Testis (tissue), 3 donors: Measurements from ENCODE around the gene DECR2. TPM values are rescaled to one million over a fixed set of nuclear protein-coding genes. Genes with fewer than 3 reads are reported as not detected.

Experiments
- DNase-seq: peaks from one replicate; pipeline ENCODE4 v3.0.0-alpha.2; 2019
- H3K27ac ChIP-seq, 2 donors: fragments of 200-600 bp; sonication (generic); one replicate each; pipeline ENCODE4 v1.5.1; 2019
- H3K27me3 ChIP-seq: fragments of 200-600 bp; sonication (generic); one replicate; pipeline ENCODE4 v1.5.1; 2019
- H3K36me3 ChIP-seq: fragments of 200-600 bp; sonication (generic); one replicate; pipeline ENCODE4 v1.5.1; 2017; ENCODE audit warnings: low read depth; ENCODE audit errors: missing control alignments
- H3K4me1 ChIP-seq: fragments of 200-600 bp; sonication (generic); one replicate; pipeline ENCODE4 v1.5.1; 2019
- H3K4me3 ChIP-seq, 2 donors: fragments of 200-600 bp; sonication (generic); one replicate each; pipeline ENCODE4 v1.5.1; 2017 to 2019
- H3K9me3 ChIP-seq: fragments of 200-600 bp; sonication (generic); one replicate; pipeline ENCODE4 v1.5.1; 2017
- POLR2A ChIP-seq: fragments of 450-650 bp; IDR thresholded peaks from one replicate; pipeline ENCODE4 v1.6.1; 2017; ENCODE audit warnings: antibody characterized with exemption, mild to moderate bottlenecking, moderate library complexity
- WGBS, 2 donors: methylation state at CpG; one replicate each; pipeline ENCODE4 v1.1.5; 2018; 5-methylcytosine and 5-hydroxymethylcytosine counted together
- intact Hi-C: fragments of 100-400 bp; cut with DNase I; formaldehyde crosslinking; loops from one replicate; pipeline ENCODE4 v1.15.1; 2023; ENCODE audit warnings: low total_unique reads
- polyA plus RNA-seq: library from polyadenylated mRNA; stranded (reverse); fragments of 350-450 nt; fragmentation: Illumina TruSeq; extraction: RNeasy Lipid Tissue Mini Kit (QIAGEN cat#74804); gene quantifications from one replicate; pipeline ENCODE4 v1.2.3, GENCODE V29; 2014; ENCODE audit warnings: low read depth, low replicate concordance; ENCODE audit not compliant: insufficient read depth
- total RNA-seq, 2 donors: library from RNA; depleted of rRNA; stranded (reverse); fragments of >200 nt; gene quantifications; one replicate each; pipeline ENCODE4 v1.2.3, GENCODE V29; 2016
- TF ChIP-seq, protein P1 (sequence below), 3 experiments: fragments of 450-650 bp in 2 of 3; fragments of 200-600 bp in 1 of 3; sonication (generic) in 1 of 3; IDR thresholded peaks; one replicate each; pipeline ENCODE4 v1.5.1; 2016 to 2019; ENCODE audit warnings: antibody characterized with exemption in 3 of 3, mild to moderate bottlenecking in 2 of 3, moderate library complexity in 1 of 3

Gene DECR2
- total and polyA plus RNA-seq, 3 donors from 2014 or later, result 33.2 to 56.1 (median 52.2) TPM

DNA sequence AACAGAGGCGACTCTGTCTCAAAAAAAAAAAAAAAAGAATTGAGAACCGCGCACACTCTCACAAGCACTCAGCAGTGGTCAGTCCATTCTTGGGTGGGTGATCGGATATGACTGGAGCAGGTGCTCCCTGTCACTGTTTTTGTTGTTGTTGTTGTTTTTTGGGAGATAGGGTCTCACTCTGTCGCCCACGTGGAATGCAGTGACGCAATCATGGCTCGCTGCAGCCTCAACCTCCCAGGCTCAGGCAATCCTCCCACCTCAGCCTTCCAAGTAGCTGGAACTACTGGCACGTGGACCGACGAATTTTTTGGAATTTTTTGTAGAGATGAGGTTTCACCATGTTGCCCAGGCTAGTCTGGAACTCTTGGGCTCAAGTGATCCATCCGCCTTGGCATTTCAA is 53.8 kb downstream of the DECR2 start:
- TF ChIP-seq POLR2A, result no peak
- TF ChIP-seq, protein P1, sequence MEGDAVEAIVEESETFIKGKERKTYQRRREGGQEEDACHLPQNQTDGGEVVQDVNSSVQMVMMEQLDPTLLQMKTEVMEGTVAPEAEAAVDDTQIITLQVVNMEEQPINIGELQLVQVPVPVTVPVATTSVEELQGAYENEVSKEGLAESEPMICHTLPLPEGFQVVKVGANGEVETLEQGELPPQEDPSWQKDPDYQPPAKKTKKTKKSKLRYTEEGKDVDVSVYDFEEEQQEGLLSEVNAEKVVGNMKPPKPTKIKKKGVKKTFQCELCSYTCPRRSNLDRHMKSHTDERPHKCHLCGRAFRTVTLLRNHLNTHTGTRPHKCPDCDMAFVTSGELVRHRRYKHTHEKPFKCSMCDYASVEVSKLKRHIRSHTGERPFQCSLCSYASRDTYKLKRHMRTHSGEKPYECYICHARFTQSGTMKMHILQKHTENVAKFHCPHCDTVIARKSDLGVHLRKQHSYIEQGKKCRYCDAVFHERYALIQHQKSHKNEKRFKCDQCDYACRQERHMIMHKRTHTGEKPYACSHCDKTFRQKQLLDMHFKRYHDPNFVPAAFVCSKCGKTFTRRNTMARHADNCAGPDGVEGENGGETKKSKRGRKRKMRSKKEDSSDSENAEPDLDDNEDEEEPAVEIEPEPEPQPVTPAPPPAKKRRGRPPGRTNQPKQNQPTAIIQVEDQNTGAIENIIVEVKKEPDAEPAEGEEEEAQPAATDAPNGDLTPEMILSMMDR (IDR thresholded peaks at IDR 0.05), result no peak
- Histone ChIP-seq H3K4me1 (peaks cover 20% of the 10 kb centered on the region), H3K9me3 (no peaks in the 10 kb centered on the region), H3K4me3 (no peak overlapping the region), H3K36me3 (no peaks in the 10 kb centered on the region), H3K27ac (no peak overlapping the region), H3K27me3 (no peaks in the 10 kb centered on the region)
- WGBS, 2 donors, result 92 to 96% methylated on average over 12 of the region's 12 CpGs
- intact Hi-C loops, result no loop called here
- DNase-seq, result no peak

DNA sequence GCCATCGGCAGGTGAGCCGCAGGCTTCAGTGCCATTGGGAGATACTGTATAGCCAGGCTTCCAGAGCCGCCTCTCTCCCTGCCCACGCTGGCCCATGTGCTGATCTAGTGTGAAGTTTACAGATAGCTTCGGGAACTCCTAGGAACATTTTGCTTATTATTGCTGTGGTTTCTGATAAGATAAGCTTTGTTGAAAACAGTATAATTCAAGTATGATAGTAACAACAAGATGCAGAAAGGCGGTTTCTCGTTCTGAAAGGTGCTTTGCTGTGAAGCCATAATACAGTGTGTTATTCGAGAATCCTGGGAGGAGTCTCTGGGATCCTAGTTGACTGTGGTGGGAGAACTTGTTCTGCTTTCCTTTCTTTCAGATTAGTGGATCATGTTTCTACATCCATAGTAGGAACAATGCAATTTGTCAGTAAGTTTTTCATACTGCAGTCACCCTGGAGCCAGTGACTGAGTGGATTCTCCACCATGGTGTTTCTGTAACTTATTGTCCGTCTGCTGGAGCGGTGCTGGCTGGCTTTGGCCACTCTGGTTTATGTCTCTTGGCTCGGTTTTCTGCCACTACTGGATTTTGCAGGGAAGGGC is 55.3 kb downstream of the DECR2 start:
- peaks cover 20% of the 10 kb centered on the region for H3K4me1 ChIP-seq
- H3K9me3 ChIP-seq, result no peaks in the 10 kb centered on the region
- TF ChIP-seq POLR2A, result no peak
- TF ChIP-seq, protein P1 (IDR thresholded peaks at IDR 0.05), result no peak
- H3K36me3 ChIP-seq, result no peaks in the 10 kb centered on the region
- no peaks in the 10 kb centered on the region for H3K27me3 ChIP-seq
- peak overlapping the region; percentile 74 to 83 for H3K27ac ChIP-seq
- intact Hi-C loops, result no loop called here
- peak; percentile 86 for DNase-seq
- 30 to 49% methylated on average over 11 of the region's 11 CpGs for WGBS, 2 donors
- H3K4me3 ChIP-seq, result no peak overlapping the region

DNA sequence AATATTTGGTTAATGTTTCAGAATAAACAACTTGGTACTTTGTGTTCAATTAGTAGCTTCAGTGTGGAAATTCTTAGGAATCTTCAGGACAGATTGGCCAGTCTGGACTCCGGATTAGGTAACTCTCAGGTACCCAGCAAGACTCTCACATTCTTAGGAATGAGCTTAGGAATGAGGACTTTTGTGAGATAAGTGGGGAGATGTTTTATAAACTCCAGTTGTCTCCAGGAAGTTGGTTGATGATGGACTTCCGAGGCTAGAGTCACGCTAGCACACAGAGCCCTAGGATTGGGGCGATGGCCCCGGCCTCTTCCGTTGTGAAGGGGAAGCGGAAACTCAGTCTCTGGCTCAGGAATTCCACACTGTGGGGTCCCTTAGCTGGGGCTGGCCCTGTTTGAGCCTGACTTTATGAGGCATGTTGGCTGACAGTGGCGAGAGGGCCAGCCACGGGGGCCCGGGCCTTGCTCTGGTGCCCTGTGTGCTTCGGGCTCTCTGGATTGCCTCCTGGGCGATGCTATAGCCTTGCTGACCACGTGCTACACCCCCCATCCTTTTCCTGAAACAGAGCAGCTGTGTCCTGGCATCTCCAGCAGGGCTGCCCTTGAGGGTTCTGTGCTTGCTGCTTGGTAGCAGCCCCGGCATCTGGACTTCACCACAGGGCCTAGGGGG is 56.2 kb downstream of the DECR2 start:
- Histone ChIP-seq H3K9me3 (no peaks in the 10 kb centered on the region), H3K4me1 (peaks cover 20% of the 10 kb centered on the region), H3K27me3 (no peaks in the 10 kb centered on the region), H3K4me3 (no peak overlapping the region), H3K36me3 (no peaks in the 10 kb centered on the region), H3K27ac (peak overlapping the region; percentile 74 to 83)
- DNase-seq, result peak; percentile 57
- WGBS, 2 donors, result 74 to 78% methylated on average over 12 to 14 of the region's 14 CpGs
- intact Hi-C loops, result no loop called here
- no peak for TF ChIP-seq POLR2A
- TF ChIP-seq, protein P1 (IDR thresholded peaks at IDR 0.05), result no peak

DNA sequence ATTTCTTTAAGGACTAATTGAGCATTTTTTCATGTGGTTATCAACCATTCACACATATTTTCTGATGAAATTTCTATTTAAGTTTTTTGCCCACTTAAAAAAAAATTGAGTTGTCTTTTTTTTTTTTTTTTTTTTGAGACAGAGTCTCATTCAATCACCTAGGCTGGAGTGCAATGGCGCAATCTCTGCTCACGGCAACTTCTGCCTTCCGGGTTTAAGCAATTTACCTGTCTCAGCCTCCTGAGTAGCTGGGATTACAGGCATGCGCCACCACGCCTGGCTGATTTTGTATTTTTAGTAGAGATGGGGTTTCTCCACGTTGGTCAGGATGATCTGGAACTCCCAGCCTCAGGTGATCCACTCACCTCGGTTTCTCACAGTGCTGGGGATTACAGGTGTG is 58.1 kb downstream of the DECR2 start:
- DNase-seq, result no peak
- WGBS, 2 donors, result 91 to 93% methylated on average over 7 of the region's 7 CpGs

More for the DNA sequence above, 58.1 kb downstream of the DECR2 start:
- Histone ChIP-seq H3K4me1 (peaks cover 20% of the 10 kb centered on the region), H3K9me3 (no peaks in the 10 kb centered on the region), H3K4me3 (no peak overlapping the region), H3K36me3 (no peaks in the 10 kb centered on the region), H3K27ac (no peak overlapping the region), H3K27me3 (no peaks in the 10 kb centered on the region)
- TF ChIP-seq POLR2A, result no peak
- TF ChIP-seq, protein P1 (IDR thresholded peaks at IDR 0.05), result no peak
- intact Hi-C loops, result no loop called here
